ENCODE data around the gene RNF4. TPM values are rescaled to one million over a fixed set of nuclear protein-coding genes. Genes with fewer than 3 reads are reported as not detected.

RNF4 gene
- total RNA-seq, 1 donor from 2014 or later, result 93.5 TPM

DNA sequence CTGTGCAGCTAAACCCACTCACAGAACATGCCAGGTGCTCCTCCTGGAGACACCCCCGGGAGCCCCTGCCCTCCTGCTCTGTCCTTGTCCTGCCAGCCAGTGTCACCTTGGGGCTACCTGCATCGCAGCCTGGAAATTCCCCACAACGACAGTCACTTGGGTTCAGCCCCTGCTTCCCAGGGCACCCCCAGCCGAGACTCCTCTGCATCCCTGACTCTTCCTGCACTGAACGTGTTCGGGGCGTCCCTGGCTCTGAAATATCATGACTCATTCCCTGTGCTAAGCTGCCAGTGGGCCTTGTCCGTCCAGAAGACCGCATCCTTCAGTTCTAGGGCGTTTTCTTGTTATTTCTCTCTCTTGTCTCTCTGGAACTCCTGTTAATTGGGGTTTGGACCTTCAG, 44.3 kb upstream of the RNF4 start:
- Mint-ChIP-seq H3K9me3 (no peaks in the 10 kb centered on the region), H3K4me3 (no peak overlapping the region), H3K27ac (no peak overlapping the region), H3K27me3 (peaks cover 23% of the 10 kb centered on the region), H3K4me1 (peaks cover 17% of the 10 kb centered on the region), H3K36me3 (ENCODE audit: low read depth) (no peaks in the 10 kb centered on the region)
- CTCF ChIA-PET, result no interaction called here
- DNase-seq (no peak), ATAC-seq (ENCODE audit: low read depth) (no peak)
- POLR2A ChIA-PET, result interaction anchor here (0.6 kb wide), 1 partner anchor 199 kb away, joined by 3 read pairs; no protein-coding TSS in a partner anchor
- intact Hi-C loops (cut with micrococcal nuclease), result no loop called here
- no peak for TF ChIP-seq CTCF (IDR thresholded peaks at IDR 0.05)

DNA sequence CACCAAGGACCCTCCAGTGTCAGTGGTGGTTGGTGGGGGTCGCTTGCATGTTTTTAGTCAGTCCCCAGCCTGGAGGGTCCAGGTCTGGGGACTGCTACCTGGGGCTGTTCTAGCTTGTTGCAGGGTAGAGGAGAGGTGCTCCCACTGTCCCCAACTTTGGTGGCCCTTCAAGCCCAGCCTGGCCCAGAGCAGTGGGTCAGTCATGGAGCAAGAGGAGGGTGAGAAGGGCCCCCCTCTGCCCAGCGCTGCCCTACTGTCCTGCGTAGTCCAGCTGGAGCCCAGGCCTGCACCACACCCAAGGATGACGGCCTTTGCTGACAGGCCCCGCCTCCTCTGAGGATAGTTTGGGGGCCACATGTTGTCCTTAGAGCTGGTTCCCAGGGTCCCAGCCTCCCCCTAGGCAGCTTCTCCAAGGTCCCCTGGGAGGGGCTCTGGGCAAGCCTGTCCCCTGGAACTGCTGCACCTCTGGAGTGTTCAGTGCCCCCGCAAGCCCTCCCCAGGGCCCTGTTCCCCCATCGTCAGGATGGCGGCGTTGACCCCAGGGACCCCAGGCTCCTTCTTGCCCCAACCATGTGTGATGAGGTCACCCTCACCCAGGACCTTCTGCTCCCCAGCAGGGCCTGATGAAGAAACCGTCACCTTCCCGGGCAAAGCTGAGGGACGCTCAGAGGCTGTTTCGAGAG, 43.4 kb upstream of the RNF4 start:
- H3K9me3 Mint-ChIP-seq, result no peaks in the 10 kb centered on the region
- intact Hi-C loops (cut with micrococcal nuclease), result no loop called here
- no peak for DNase-seq
- TF ChIP-seq CTCF (IDR thresholded peaks at IDR 0.05), result no peak
- ATAC-seq (ENCODE audit: low read depth), result no peak
- ChIA-PET CTCF (no interaction called here), POLR2A (interaction anchor here (0.6 kb wide), 1 partner anchor 31 kb away, joined by 3 read pairs; no protein-coding TSS in a partner anchor)
- H3K27me3 Mint-ChIP-seq, result peaks cover 14% of the 10 kb centered on the region
- no peak overlapping the region for H3K27ac Mint-ChIP-seq
- H3K4me3 Mint-ChIP-seq, result no peak overlapping the region
- H3K4me1 Mint-ChIP-seq, result peaks cover 10% of the 10 kb centered on the region
- no peaks in the 10 kb centered on the region for H3K36me3 Mint-ChIP-seq (ENCODE audit: low read depth)

GRCh38 chr4:2426069-2426397, 42.9 kb upstream of the RNF4 start:
- CTCF ChIA-PET, result no interaction called here

DNA sequence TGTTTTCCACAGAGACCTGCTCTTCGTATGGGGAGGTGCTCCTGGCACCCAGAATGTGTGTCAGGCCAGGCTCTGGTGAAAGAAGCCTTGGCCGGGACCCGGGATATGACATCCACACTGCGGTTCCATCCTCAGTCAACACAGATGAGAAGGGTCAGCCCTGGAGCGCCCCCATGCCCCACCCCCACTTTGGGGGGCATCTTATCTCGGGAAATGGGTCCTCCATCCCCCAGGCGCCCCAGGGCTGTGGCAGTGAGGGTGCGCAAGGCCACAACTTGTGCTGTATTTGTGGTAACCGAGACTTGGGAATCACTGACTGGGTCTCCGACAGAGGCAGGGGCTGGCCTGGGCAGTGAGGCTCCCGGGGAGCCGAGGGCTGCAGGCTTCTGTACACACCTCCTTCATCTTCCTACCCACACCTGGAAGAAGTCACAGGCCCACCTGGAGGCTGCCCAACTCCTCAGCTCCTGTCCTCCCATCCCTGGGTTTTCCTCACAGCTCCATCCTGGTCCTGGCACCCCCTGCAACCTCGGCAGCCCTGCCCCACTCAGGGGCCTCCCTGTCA, 42.1 kb upstream of the RNF4 start:
- ChIA-PET CTCF (no interaction called here), POLR2A (no interaction called here)
- ATAC-seq (ENCODE audit: low read depth), result no peak
- H3K4me3 Mint-ChIP-seq, result no peak overlapping the region
- H3K27ac Mint-ChIP-seq, result no peak overlapping the region
- DNase-seq, result no peak
- H3K9me3 Mint-ChIP-seq, result no peaks in the 10 kb centered on the region
- no peak for TF ChIP-seq CTCF (IDR thresholded peaks at IDR 0.05)
- intact Hi-C loops (cut with micrococcal nuclease), result no loop called here
- H3K4me1 Mint-ChIP-seq, result peaks cover 6% of the 10 kb centered on the region
- H3K27me3 Mint-ChIP-seq, result peaks cover 8% of the 10 kb centered on the region
- no peaks in the 10 kb centered on the region for H3K36me3 Mint-ChIP-seq (ENCODE audit: low read depth)

More at GRCh38 chr4:2426069-2426397, 42.9 kb upstream of the RNF4 start:
- no peaks in the 10 kb centered on the region for H3K9me3 Mint-ChIP-seq
- ATAC-seq (ENCODE audit: low read depth) (no peak), DNase-seq (no peak)
- POLR2A ChIA-PET, result interaction anchor here (0.5 kb wide), 1 partner anchor 201 kb away, joined by 3 read pairs; no protein-coding TSS in a partner anchor
- peaks cover 9% of the 10 kb centered on the region for H3K27me3 Mint-ChIP-seq
- no peak for TF ChIP-seq CTCF (IDR thresholded peaks at IDR 0.05)
- peaks cover 10% of the 10 kb centered on the region for H3K4me1 Mint-ChIP-seq
- no peaks in the 10 kb centered on the region for H3K36me3 Mint-ChIP-seq (ENCODE audit: low read depth)
- intact Hi-C loops (cut with micrococcal nuclease), result no loop called here
- no peak overlapping the region for H3K4me3 Mint-ChIP-seq
- no peak overlapping the region for H3K27ac Mint-ChIP-seq

DNA sequence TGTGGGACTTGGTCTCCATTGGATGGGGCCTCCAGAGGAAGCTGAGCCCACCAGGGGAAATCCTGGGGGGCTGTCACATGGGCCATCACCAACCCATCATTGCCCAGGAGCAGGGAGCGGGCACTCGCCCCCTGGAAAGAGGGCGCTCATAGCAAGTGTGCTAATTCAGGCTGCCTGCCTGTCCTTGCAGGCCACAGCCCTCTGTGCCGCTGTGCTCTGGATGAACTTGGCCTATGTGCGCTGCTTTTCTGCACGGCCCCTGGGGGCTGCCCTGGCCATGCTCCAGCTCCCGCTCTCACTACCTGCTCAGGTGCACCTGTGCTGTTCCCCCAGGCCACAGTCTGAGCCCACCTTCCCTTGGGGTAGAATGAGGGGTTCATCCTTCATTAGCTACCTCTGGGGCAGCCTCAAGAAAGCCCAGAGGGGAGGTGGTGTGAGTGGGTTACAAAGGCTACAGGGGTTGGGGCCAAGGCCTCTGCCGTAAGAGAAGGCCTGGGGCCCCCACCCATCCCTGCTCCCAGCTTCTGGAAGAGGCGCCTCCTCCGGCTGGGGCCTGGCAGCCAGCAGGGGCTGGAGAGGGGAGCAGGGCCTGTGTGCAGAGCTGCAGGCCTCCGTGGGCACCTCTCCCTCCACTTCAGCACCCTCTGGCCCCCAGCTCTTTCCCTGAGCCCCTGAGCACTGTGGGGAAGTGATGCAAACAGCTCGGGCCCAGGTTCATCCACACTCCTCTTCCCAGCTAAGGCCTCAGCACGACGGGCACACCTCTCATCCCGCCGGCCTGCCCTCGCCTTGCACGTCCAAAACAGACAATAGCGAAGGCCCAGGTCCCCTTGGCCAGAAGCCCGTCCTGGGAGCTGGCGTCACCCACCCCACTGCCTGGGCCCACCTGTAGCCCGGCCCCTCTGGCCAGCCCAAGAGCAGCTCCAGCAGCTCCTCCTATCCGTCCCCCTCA, 41.2 kb upstream of the RNF4 start:
- CTCF ChIA-PET, result interaction anchor here (0.8 kb wide), 1 partner anchor 11 kb away, joined by 3 read pairs; no protein-coding TSS in a partner anchor
- intact Hi-C loops (cut with micrococcal nuclease), result no loop called here
- Mint-ChIP-seq H3K27me3 (peaks cover 6% of the 10 kb centered on the region), H3K4me1 (no peaks in the 10 kb centered on the region), H3K9me3 (no peaks in the 10 kb centered on the region), H3K4me3 (no peak overlapping the region), H3K36me3 (ENCODE audit: low read depth) (no peaks in the 10 kb centered on the region), H3K27ac (no peak overlapping the region)
- ATAC-seq (ENCODE audit: low read depth) (no peak), DNase-seq (no peak)
- POLR2A ChIA-PET, result no interaction called here
- no peak for TF ChIP-seq CTCF (IDR thresholded peaks at IDR 0.05)
